Measurements from ENCODE around the gene RANBP17.

DNA sequence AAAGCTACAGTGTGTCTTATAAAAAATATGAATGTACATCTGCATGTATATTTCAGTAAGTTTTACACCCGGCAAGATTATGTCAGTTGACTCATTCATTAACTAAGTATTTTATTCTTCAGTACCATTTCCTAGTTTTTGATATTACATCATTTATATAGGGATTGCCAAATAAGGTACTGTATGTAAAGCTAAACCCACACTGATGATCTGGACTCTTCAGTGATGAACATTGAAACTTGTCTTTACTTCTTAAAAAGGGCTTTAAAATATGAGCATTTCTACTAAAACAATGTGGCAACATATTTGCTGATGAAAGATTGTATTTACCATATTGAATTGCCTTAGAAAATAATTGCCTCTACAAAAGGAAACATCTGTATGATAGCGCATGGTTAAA lies 295.5 kb downstream of the RANBP17 start:
- TF ChIP-seq, protein P1, sequence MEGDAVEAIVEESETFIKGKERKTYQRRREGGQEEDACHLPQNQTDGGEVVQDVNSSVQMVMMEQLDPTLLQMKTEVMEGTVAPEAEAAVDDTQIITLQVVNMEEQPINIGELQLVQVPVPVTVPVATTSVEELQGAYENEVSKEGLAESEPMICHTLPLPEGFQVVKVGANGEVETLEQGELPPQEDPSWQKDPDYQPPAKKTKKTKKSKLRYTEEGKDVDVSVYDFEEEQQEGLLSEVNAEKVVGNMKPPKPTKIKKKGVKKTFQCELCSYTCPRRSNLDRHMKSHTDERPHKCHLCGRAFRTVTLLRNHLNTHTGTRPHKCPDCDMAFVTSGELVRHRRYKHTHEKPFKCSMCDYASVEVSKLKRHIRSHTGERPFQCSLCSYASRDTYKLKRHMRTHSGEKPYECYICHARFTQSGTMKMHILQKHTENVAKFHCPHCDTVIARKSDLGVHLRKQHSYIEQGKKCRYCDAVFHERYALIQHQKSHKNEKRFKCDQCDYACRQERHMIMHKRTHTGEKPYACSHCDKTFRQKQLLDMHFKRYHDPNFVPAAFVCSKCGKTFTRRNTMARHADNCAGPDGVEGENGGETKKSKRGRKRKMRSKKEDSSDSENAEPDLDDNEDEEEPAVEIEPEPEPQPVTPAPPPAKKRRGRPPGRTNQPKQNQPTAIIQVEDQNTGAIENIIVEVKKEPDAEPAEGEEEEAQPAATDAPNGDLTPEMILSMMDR (IDR thresholded peaks at IDR 0.05; ENCODE audit: poor library complexity, severe bottlenecking) = no peak
- TF ChIP-seq RAD21 (conservative IDR thresholded peaks at IDR 0.05) = no peak
